ENCODE measurements around the gene POLR1E.

POLR1E gene

DNA sequence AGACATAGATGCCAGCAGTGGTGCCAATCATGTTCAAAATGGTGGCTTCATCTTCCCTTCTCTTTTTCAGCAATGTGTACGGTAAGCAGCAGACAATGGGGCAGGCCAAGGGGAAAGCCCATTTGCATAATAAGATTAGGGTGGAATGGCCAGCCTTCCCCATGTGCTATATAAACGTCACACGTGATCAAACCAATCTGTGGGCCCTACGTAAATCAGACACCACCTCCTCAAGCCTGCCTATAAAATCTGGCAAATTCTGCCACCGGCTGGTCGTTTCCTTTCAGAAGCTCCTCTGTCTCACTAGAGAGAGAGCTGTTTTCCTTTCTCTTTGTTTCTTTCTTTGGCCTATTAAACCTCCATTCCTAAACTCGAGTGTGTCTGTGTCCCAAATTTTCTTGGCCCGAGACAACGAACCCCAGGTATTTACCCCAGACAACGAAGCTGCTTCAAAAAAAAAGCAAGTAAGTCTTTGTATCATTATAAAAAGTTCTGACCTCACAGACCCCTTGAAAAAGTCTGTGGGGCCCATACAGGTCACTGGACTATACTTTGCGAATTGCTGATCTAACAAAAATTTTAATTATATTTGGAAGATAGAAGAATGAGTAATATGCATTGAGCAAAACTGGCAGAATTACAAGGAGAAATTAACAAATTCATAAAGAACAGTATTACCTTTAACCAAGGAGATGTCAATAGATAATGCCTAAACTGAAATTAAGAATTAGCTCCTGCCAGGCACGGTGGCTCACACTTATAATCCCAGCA, 35.7 kb upstream of the POLR1E start:
- DNase-seq (ENCODE audit: insufficient read length) (no peak), FAIRE-seq (no peak)
- TF ChIP-seq TAF1 (IDR thresholded peaks at IDR 0.05; ENCODE audit: borderline replicate concordance, low read depth, low read length) (no peak), POLR2AphosphoS5 (IDR thresholded peaks at IDR 0.05; ENCODE audit: low read depth, low read length) (no peak), POLR2A (IDR thresholded peaks at IDR 0.05; ENCODE audit: low read depth, low read length) (no peak)

DNA sequence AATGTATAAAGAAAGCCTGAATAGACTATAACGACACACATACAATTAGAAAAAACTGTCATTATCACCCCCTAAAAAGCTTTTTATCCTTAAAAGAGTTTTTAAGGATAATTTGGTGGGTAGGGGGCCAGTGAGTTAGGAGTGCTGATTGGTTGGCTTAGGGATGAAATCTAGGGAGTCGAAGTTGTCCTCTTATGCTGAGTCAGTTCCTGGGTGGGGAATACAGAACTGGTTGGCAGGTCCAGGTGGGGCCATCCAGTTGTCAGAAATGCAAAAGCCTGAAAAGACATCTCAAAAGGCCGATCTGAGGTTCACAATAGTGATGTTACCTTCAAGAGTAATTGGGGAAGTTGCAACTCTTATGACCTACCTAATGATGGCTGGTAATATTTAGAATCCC, 34.1 kb upstream of the POLR1E start:
- no peak for FAIRE-seq
- DNase-seq (ENCODE audit: insufficient read length): no peak
- no peak for TF ChIP-seq POLR2AphosphoS5 (IDR thresholded peaks at IDR 0.05; ENCODE audit: low read depth, low read length)
- no peak for TF ChIP-seq TAF1 (IDR thresholded peaks at IDR 0.05; ENCODE audit: borderline replicate concordance, low read depth, low read length)

DNA sequence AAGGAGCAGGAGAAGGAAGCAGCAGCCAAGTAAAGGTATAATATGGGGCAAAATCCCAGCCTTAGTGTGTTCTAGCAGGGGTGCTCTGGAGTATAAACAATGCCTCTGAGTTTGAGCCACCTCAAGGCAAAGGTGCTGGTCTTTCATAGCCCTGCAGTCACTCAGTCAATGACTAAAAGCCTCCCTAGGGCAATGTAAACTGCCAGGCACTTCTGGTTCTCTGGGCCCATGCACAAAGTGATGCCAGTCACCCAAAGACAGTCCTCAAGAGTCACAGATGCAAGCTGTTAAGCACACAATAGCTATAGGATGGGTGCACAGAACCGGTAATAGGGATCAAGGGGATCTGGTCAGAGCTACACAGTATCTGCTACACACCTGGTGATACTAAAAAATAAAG, 33.1 kb upstream of the POLR1E start:
- DNase-seq (ENCODE audit: insufficient read length): no peak
- FAIRE-seq: no peak
- TF ChIP-seq POLR2AphosphoS5 (IDR thresholded peaks at IDR 0.05; ENCODE audit: low read depth, low read length) (no peak), TAF1 (IDR thresholded peaks at IDR 0.05; ENCODE audit: borderline replicate concordance, low read depth, low read length) (no peak), POLR2A (IDR thresholded peaks at IDR 0.05; ENCODE audit: low read depth, low read length) (no peak)

DNA sequence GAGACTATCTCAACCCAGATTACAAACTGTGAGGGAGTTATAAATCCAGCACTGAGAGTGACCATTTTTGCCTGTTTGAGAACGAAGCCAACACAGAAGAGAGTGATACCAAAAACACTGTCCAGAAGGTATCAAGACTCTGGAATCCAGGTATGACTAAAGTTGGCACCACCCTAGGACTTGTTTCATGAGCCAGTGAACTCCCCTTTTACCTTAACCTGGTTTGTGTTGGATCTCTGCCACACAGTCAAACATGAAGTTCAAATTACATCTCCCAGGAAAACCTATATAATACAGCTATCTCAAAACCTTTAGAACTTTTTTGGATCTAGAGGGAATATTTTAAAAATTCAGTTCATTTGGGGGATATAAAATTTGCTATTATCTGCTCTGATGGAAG, 31.9 kb upstream of the POLR1E start:
- TF ChIP-seq POLR2A (IDR thresholded peaks at IDR 0.05; ENCODE audit: low read depth, low read length) (no peak), POLR2AphosphoS5 (IDR thresholded peaks at IDR 0.05; ENCODE audit: low read depth, low read length) (no peak), TAF1 (IDR thresholded peaks at IDR 0.05; ENCODE audit: borderline replicate concordance, low read depth, low read length) (no peak)
- DNase-seq (ENCODE audit: insufficient read length) (no peak), FAIRE-seq (no peak)

DNA sequence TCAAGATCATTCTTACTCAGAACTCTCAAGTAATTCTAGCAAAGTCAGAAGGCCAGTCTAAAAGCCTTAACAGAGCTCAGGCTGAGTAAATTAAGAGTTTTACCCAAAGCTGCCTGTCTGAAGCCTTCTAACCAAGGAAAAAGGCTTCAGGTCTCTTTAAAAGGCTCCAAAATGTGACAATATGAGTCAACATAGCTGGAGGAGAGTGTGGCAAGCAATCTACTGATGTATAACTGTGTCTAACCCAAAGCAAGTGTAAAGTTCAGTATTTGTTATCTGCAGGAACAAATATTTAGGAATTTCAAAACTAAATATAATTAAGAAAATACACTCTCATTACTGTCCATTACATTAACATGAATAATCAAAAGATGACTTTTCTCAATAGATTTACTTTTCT, 31.5 kb upstream of the POLR1E start:
- FAIRE-seq (no peak), DNase-seq (ENCODE audit: insufficient read length) (no peak)
- no peak for TF ChIP-seq POLR2AphosphoS5 (IDR thresholded peaks at IDR 0.05; ENCODE audit: low read depth, low read length)
- TF ChIP-seq POLR2A (IDR thresholded peaks at IDR 0.05; ENCODE audit: low read depth, low read length): no peak
- TF ChIP-seq TAF1 (IDR thresholded peaks at IDR 0.05; ENCODE audit: borderline replicate concordance, low read depth, low read length): no peak

DNA sequence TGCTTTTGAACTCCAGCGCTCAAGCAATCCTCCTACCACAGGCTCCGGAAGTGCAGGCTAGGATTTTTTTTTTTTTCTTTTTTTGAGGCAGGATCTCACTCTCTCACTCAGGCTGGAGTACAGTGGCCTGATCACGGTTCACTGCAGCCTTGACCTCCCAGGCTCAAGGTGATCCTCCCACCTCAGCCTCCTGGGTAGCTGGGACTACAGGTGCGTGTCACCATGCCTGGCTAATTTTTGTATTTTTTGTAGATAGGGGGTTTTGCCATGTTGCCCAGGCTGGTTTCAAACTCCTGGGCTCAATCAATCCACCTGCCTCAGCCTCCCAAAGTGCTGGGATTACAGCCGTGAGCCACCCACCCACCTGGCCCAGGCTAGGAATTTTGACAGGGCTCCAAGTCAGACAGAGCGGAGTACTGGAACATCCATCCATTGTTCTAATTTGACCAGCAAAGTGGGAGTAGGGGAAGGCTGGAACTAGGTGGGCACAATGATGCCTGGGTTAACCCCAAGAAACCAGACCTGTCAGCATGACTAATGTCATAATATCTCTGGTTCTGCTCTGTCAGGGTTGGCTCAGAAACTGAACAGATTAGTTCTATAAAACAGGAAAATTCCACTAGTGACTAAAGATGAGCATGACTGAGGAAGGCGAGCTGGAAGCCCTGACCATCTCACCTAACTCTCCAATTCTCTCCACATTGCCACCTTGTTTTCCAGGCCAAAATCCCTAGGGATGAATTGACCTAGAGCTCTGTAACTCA, 29.7 kb upstream of the POLR1E start:
- no peak for TF ChIP-seq TAF1 (IDR thresholded peaks at IDR 0.05; ENCODE audit: borderline replicate concordance, low read depth, low read length)
- TF ChIP-seq POLR2A (IDR thresholded peaks at IDR 0.05; ENCODE audit: low read depth, low read length): no peak
- no peak for TF ChIP-seq POLR2AphosphoS5 (IDR thresholded peaks at IDR 0.05; ENCODE audit: low read depth, low read length)
- DNase-seq (ENCODE audit: insufficient read length): no peak
- FAIRE-seq: no peak

DNA sequence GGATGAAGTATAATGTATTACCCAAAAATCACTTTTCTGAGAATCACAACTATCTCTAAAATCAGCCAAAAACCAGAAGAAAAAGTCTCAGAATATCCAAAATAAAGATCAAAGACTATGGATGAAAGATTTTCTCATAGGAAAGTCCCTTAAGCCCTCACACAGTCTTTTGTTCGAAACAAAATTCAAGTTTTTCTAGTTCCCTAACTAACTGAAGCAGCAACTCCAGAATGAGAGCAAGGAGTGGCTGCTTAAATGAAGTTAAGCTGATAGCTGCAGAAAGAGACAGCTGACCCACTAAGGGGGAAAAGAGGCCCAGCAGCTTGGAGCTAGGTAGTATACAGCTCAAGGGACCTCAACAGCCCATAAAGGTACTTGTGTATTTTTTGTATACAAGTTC, 28.9 kb upstream of the POLR1E start:
- no peak for TF ChIP-seq POLR2A (IDR thresholded peaks at IDR 0.05; ENCODE audit: low read depth, low read length)
- no peak for TF ChIP-seq POLR2AphosphoS5 (IDR thresholded peaks at IDR 0.05; ENCODE audit: low read depth, low read length)
- TF ChIP-seq TAF1 (IDR thresholded peaks at IDR 0.05; ENCODE audit: borderline replicate concordance, low read depth, low read length): no peak
- DNase-seq (ENCODE audit: insufficient read length) (no peak), FAIRE-seq (no peak)

DNA sequence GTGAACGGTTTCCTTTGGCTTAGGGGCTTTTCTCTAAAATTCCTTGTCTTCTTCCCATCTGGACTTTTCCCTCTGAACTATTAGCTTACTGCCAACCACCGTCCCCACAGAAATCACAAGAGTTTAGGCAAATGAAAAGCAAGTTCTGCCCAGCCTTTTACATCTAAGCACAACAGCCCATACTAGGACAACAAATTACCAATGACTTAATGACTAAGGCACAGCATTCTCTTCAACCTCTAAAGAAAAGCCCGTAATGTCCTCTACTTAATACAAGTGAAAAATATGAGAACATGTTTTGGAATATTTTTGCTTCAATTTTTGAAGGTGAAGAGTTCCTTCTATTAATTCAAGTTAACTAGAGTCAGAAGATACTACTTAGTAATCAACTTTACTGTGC, 21.7 kb upstream of the POLR1E start:
- TF ChIP-seq POLR2A (IDR thresholded peaks at IDR 0.05; ENCODE audit: low read depth, low read length) (no peak), POLR2AphosphoS5 (IDR thresholded peaks at IDR 0.05; ENCODE audit: low read depth, low read length) (no peak), TAF1 (IDR thresholded peaks at IDR 0.05; ENCODE audit: borderline replicate concordance, low read depth, low read length) (no peak)
- no peak for FAIRE-seq
- DNase-seq (ENCODE audit: insufficient read length): no peak

DNA sequence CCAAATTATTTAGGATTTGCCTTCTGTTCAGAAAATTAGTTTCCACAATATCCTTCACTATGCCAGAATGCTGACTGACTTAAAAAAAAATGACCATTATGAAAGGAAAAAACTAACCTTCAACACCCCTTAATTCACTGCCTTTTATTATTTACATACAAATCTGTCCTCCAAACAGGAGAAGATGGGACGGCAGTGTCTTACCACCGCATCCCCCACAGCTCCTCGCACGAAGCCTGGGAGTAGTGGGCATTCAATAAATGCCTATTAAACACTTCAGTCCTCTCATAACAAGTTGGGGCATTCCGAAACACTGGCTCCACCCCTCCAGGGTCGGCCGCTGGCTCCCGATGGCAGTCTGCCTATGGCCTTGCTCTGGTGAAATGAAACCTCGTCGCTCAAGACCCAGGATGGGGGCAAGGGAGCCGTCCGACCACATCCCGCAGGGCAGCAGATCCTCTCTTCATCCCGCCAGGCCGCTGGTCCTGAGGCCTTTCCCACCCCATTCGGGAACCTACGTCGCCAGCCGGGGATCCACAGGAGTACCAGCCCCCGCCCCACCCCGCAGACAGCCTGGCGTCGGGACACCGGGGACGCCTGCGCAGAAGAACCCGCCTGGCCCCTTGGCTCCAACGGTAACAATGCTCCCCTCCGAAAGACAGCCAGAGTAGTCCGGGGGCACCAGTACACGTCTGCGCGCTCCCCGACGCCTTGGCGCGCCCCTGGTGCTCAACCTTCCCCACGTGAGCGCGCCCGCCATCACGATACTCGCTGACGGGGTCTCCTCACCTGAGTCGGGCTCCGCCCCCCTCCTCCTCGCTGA, 21.1 kb upstream of the POLR1E start:
- peak; percentile 35 for DNase-seq (ENCODE audit: insufficient read length)
- peak; percentile 14 for FAIRE-seq
- peak; percentile 63 for TF ChIP-seq POLR2AphosphoS5 (IDR thresholded peaks at IDR 0.05; ENCODE audit: low read depth, low read length)
- peak; percentile 75; the same call in 1 of the 2 replicates for TF ChIP-seq POLR2A (IDR thresholded peaks at IDR 0.05; ENCODE audit: low read depth, low read length)
- no peak; the same call in 1 of the 2 replicates for TF ChIP-seq TAF1 (IDR thresholded peaks at IDR 0.05; ENCODE audit: borderline replicate concordance, low read depth, low read length)

DNA sequence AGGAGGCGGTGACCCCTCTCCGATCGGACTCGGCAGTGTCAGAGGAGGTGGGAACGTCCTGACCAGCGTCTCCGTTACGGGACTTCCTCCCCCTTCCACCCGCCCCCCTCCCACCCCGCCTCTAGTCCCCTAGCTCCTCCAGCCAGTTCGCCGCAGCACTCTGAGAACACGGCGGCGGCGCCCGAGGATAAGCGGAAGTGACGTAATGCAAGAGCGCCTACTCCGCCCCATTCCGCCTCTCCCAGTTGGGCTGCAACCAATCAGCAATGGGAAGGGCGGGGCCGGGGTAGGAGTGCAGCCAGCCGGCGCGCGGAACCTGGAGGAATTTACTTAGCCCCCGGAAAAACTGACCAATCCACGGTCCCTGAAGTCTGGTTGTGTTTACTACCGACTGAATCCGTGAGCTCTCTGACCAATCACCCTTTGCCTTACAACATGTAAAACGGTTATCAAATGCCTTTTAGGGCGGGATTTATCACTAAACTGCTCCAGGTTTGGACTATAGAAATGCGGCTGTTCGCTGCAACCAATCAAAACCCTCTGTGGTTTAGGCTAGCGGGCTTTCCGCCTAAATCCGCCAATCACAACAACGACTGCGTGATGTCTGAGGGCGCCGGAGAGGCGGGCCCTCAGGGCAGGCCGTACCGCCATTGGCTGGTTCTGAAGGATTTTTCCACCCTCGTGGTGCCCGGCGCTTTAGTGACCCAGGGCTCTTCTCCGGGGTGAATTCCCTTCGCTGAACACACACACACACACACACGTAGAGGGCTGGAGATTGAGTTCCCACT, 20.3 kb upstream of the POLR1E start, which contains the start of gene ZBTB5:
Gene ZBTB5 (minus strand): TSS at position 202 of the 788 bp plus-strand sequence. CDS start 22,899 bp downstream, outside the sequence.
- no peak; the same call in 1 of the 2 replicates for TF ChIP-seq POLR2AphosphoS5 (IDR thresholded peaks at IDR 0.05; ENCODE audit: low read depth, low read length)
- TF ChIP-seq POLR2A (IDR thresholded peaks at IDR 0.05; ENCODE audit: low read depth, low read length): peak; percentile 72
- TF ChIP-seq TAF1 (IDR thresholded peaks at IDR 0.05; ENCODE audit: borderline replicate concordance, low read depth, low read length): 0 out of 2 replicates have a peak, but pooled peaks have one; percentile 57
- DNase-seq (ENCODE audit: insufficient read length): peak; percentile 92
- FAIRE-seq: peak; percentile 96

All from GM12892 (cell line).